Peyer's patch (tissue), 4 donors: ENCODE data around the gene PFKL. TPM values are rescaled to one million over a fixed set of nuclear protein-coding genes. Genes with fewer than 3 reads are reported as not detected.

Source experiments
- DNase-seq, 3 donors: peaks; one replicate each; pipeline ENCODE4 v3.0.0-alpha.2; 2017 to 2019
- H3K27ac ChIP-seq, 4 donors: fragments of 200-600 bp; sonication (generic); one replicate each; pipeline ENCODE4 v1.5.1; 2016 to 2019
- H3K27me3 ChIP-seq, 2 donors: fragments of 200-600 bp; sonication (generic); one replicate each; pipeline ENCODE4 v1.5.1; 2019
- H3K36me3 ChIP-seq, 3 donors: fragments of 200-600 bp; sonication (generic); one replicate each; pipeline ENCODE4 v1.5.1; 2016 to 2019
- H3K4me1 ChIP-seq, 4 donors: fragments of 200-600 bp; sonication (generic); one replicate each; pipeline ENCODE4 v1.5.1; 2016 to 2019
- H3K4me3 ChIP-seq, 4 donors: fragments of 200-600 bp; sonication (generic); 1 replicate in 3 of 4; 2 replicates in 1 of 4; pipeline ENCODE4 v1.5.1; 2016 to 2019; ENCODE audit warnings: mild to moderate bottlenecking in 1 of 4
- H3K9me3 ChIP-seq, 4 donors: fragments of 200-600 bp; sonication (generic); one replicate each; pipeline ENCODE4 v1.5.1; 2016 to 2019; ENCODE audit warnings: mild to moderate bottlenecking in 1 of 4
- POLR2A ChIP-seq, 2 donors: fragments of 450-650 bp; IDR thresholded peaks; one replicate each; pipeline ENCODE4 v1.5.1; 2017; ENCODE audit warnings: antibody characterized with exemption in 2 of 2, mild to moderate bottlenecking in 2 of 2, moderate library complexity in 2 of 2
- total RNA-seq, 4 donors: library from RNA; depleted of rRNA; stranded (reverse); fragments of >200 nt; gene quantifications; one replicate each; pipeline ENCODE4 v1.1.0, GENCODE V29; 2016
- TF ChIP-seq, protein P1 (sequence below), 6 experiments: fragments of 450-650 bp in 4 of 6; fragments of 200-600 bp in 2 of 6; sonication (generic) in 1 of 6; IDR thresholded peaks; one replicate each; pipeline ENCODE4 v1.5.1; 2017 to 2019; ENCODE audit warnings: antibody characterized with exemption in 6 of 6, mild to moderate bottlenecking in 3 of 6, moderate library complexity in 1 of 6

PFKL gene
- total RNA-seq: 100 to 1,000 TPM; 192 to 404 (median 274) TPM

- Histone ChIP-seq H3K27me3 (no peaks in the 10 kb centered on the region), H3K36me3 (no peaks in the 10 kb centered on the region), H3K9me3 (no peaks in the 10 kb centered on the region), H3K4me3 (peak within 1 kb of the TSS; percentile 80 to 99 (median 97)), H3K27ac (peak within 1 kb of the TSS; percentile 89 to 100 (median 95)), H3K4me1 (peaks cover 19 to 53% (median 24%) of the 10 kb centered on the region in 4 donors)
- DNase-seq: peak; percentile 69 to 90 (median 87)
- peak; percentile 58 to 75 for TF ChIP-seq POLR2A (IDR thresholded peaks at IDR 0.05)
- TF ChIP-seq, protein P1, sequence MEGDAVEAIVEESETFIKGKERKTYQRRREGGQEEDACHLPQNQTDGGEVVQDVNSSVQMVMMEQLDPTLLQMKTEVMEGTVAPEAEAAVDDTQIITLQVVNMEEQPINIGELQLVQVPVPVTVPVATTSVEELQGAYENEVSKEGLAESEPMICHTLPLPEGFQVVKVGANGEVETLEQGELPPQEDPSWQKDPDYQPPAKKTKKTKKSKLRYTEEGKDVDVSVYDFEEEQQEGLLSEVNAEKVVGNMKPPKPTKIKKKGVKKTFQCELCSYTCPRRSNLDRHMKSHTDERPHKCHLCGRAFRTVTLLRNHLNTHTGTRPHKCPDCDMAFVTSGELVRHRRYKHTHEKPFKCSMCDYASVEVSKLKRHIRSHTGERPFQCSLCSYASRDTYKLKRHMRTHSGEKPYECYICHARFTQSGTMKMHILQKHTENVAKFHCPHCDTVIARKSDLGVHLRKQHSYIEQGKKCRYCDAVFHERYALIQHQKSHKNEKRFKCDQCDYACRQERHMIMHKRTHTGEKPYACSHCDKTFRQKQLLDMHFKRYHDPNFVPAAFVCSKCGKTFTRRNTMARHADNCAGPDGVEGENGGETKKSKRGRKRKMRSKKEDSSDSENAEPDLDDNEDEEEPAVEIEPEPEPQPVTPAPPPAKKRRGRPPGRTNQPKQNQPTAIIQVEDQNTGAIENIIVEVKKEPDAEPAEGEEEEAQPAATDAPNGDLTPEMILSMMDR (IDR thresholded peaks at IDR 0.05): no peak
Measured at GRCh38 chr21:44299458-44300261, at the start of gene PFKL. Gene PFKL (plus strand): TSS chr21:44300053. CDS start chr21:44300106, 53 bp downstream.

DNA sequence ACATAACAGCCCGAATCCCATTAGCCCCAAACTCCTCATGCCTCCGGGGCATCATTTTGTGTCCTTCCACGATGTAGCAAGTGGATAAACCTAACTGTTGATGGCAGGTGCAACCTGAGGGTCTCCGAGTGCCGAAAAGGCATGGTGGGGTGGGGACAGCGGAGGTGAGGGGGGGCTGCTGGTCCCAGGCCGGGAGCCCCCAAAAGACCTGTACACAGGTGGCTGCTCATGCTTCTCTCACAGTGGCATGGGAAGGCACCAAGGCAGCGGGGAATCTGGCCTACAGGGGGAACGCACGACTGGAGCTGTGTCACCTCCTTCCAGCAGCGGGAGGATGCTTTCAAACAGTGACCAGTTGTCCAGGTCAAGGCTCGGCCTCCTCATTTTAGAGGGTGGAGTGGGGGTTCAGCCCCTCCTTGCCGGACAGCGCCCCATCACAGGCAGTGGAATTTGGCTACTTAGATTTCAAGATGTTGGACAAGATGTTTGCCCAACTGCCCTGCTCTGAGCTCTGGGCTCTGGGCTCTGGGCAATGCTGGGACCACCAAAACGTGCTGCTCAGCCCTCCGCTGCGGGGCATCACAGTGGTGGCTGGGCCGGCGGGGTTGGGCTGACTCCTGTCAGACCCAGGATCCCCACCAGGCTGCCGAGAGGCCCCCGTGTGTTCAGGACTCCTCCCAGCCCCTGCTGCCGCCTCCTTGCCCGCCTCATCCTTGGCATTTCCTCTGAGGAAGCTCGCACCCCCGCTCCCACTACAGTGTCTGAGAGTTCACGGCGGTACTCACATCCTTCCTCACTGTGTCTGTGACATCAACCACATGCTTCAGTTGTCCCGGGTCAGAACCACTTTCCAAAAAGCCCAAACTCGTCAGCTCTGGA is 45.8 kb upstream of the PFKL start:
- Histone ChIP-seq H3K27me3 (no peaks in the 10 kb centered on the region), H3K9me3 (no peaks in the 10 kb centered on the region), H3K4me3 (no peak overlapping the region), H3K36me3 (no peaks in the 10 kb centered on the region), H3K27ac (no peak overlapping the region), H3K4me1 (no peaks in the 10 kb centered on the region)
- TF ChIP-seq, protein P1 (IDR thresholded peaks at IDR 0.05): no peak
- TF ChIP-seq POLR2A (IDR thresholded peaks at IDR 0.05): no peak
- DNase-seq: peak in 2 of 3 donors; percentile 40 to 46

DNA sequence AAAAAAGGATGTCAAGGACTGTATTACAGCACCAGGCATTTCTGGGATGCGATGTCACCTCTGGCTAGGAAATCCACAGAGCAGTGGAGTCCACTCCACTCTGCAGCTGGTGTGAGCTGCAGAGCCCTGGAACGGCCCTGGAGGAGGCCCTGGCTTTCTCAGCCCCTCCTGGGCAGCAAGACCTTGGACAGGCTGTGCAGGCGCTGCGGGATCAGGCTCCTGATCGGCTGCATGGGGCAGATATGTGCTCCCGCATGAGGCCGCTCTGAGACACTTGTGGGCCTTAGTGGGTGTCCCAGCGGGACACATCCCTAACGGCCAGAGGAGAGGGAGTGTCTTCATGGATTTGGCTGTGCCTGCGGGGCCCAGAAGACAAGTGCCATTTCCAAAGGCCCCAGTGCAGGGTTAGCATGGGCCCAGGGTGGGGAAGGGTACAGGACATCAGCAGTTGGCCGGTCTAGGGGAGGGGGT is 44.3 kb upstream of the PFKL start:
- no peaks in the 10 kb centered on the region for H3K27me3 ChIP-seq
- no peak overlapping the region for H3K4me3 ChIP-seq
- TF ChIP-seq POLR2A (IDR thresholded peaks at IDR 0.05): no peak
- TF ChIP-seq, protein P1 (IDR thresholded peaks at IDR 0.05): no peak
- H3K36me3 ChIP-seq: no peaks in the 10 kb centered on the region
- H3K9me3 ChIP-seq: no peaks in the 10 kb centered on the region
- DNase-seq: peak in 1 of 3 donors; percentile 34
- no peaks in the 10 kb centered on the region for H3K4me1 ChIP-seq
- H3K27ac ChIP-seq: no peak overlapping the region

GRCh38 chr21:44258056-44258725 is 41.7 kb upstream of the PFKL start:
- H3K4me3 ChIP-seq: no peak overlapping the region
- H3K9me3 ChIP-seq: no peaks in the 10 kb centered on the region
- no peak for TF ChIP-seq POLR2A (IDR thresholded peaks at IDR 0.05)
- TF ChIP-seq, protein P1 (IDR thresholded peaks at IDR 0.05): no peak
- no peaks in the 10 kb centered on the region for H3K36me3 ChIP-seq
- no peaks in the 10 kb centered on the region for H3K4me1 ChIP-seq
- H3K27me3 ChIP-seq: no peaks in the 10 kb centered on the region
- H3K27ac ChIP-seq: no peak overlapping the region
- peak in 1 of 3 donors; percentile 16 for DNase-seq

GRCh38 chr21:44259082-44259705 is 40.7 kb upstream of the PFKL start:
- H3K4me1 ChIP-seq: no peaks in the 10 kb centered on the region
- no peak overlapping the region for H3K27ac ChIP-seq
- no peak overlapping the region for H3K4me3 ChIP-seq
- H3K27me3 ChIP-seq: no peaks in the 10 kb centered on the region
- H3K36me3 ChIP-seq: no peaks in the 10 kb centered on the region
- DNase-seq: no peak
- TF ChIP-seq POLR2A (IDR thresholded peaks at IDR 0.05): no peak
- no peaks in the 10 kb centered on the region for H3K9me3 ChIP-seq
